Pancreas (tissue), 10 donors: ENCODE data around the gene B4GALT6. TPM values are rescaled to one million over a fixed set of nuclear protein-coding genes. Genes with fewer than 3 reads are reported as not detected.

Source experiments
- ATAC-seq, 4 donors: fragments of 200-7000 bp; cut with Tn5 transposase; one replicate each; pipeline versions ENCODE4 v1.8.0 to v1.9.1; 2020; ENCODE audit warnings: mild to moderate bottlenecking in 4 of 4, moderate library complexity in 4 of 4
- DNase-seq, 6 donors: peaks; one replicate each; pipeline ENCODE4 v3.0.0-alpha.2; 2020
- FAIRE-seq: peaks from 2 replicates; lab custom pipeline; 2012; peaks lifted over from hg19 to GRCh38; lab: Jason Lieb, UNC
- H3K27ac ChIP-seq, 4 donors: fragments of 200-600 bp; sonication (generic); 1 replicate in 3 of 4; 2 replicates in 1 of 4; pipeline versions ENCODE4 v1.5.0 to v1.8.0; 2020
- H3K27me3 ChIP-seq, 4 donors: fragments of 200-600 bp; one replicate each; pipeline ENCODE4 v1.8.0; 2021
- H3K36me3 ChIP-seq, 3 donors: fragments of 200-600 bp; sonication (generic) in 1 of 3; one replicate each; pipeline versions ENCODE4 v1.5.0 to v1.8.0; 2020 to 2021
- H3K4me1 ChIP-seq, 3 donors: fragments of 200-600 bp; one replicate each; pipeline ENCODE4 v1.8.0; 2021
- H3K4me3 ChIP-seq, 4 donors: fragments of 200-600 bp; sonication (generic) in 2 of 4; one replicate each; pipeline versions ENCODE4 v1.5.0 to v1.8.0; 2020 to 2021
- H3K9me3 ChIP-seq, 4 donors: fragments of 200-600 bp; one replicate each; pipeline ENCODE4 v1.8.0; 2021
- CTCF ChIP-seq, 4 donors: fragments of 200-600 bp; sonication (generic) in 3 of 4; IDR thresholded peaks; one replicate each; pipeline versions ENCODE4 v1.5.0 to v1.8.0; 2021; ENCODE audit warnings: antibody characterized with exemption in 4 of 4
- WGBS, 2 donors: extraction: QIAGEN DNeasy Blood & Tissue Kit; methylation state at CpG; one replicate each; pipeline ENCODE4 v1.1.7; 2013; 5-methylcytosine and 5-hydroxymethylcytosine counted together
- intact Hi-C, 3 donors: fragments of 100-400 bp; cut with DNase I; formaldehyde crosslinking; loops; one replicate each; pipeline versions ENCODE4 v1.11.1 to v1.14.2; 2022
- polyA plus RNA-seq, 2 donors: library from polyadenylated mRNA; stranded (reverse); fragments of 200-250 nt; gene quantifications; one replicate each; pipeline ENCODE4 v1.2.3, GENCODE V29; 2013
- total RNA-seq, 6 donors: library from RNA; stranded (reverse); fragmentation: NEBNext Ultra II Directional in 4 of 6; extraction: Animal tissue kit (Norgen Biotek cat#: 25700) in 4 of 6; gene quantifications; one replicate each; pipeline versions ENCODE4 v1.2.1 to v1.2.4, GENCODE V29; 2021 to 2023
- donor health status: healthy with polysubstance abuse.
- donor health status: DM: no; HTN: no; CAD: no; lungs with moderate emphysema.
- donor health status: DM: no; HTN: no; CAD: no.
- donor health status: control.
- donor health status: control.
- donor health status: Bipolar disorder and iron deficiency.
- donor health status: DM: yes; HTN: yes; CAD: no.
- donor health status: DM: no; HTN: no; CAD: no.
- donor health status: DM: no; HTN: no; CAD: no.
- donor health status: DM: yes; HTN: yes; CAD: no.

The B4GALT6 gene
- total and polyA plus RNA-seq, 8 donors, result 0.79 to 4.6 (median 2.8) TPM

- Histone ChIP-seq H3K27ac (no peak overlapping the region), H3K4me3 (no peak overlapping the region), H3K4me1 (no peaks in the 10 kb centered on the region), H3K9me3 (no peaks in the 10 kb centered on the region), H3K36me3 (no peaks in the 10 kb centered on the region), H3K27me3 (no peaks in the 10 kb centered on the region)
- ATAC-seq (no peak), DNase-seq (no peak), FAIRE-seq (no peak)
- intact Hi-C loops, result no loop called here
- 55 to 65% methylated on average over 5 of the region's 5 CpGs for WGBS, 2 donors
- no peak for TF ChIP-seq CTCF (IDR thresholded peaks at IDR 0.05)
Measured at GRCh38 chr18:31617031-31617717, 67.2 kb downstream of the B4GALT6 start.

- 83 to 91% methylated on average over 4 of the region's 4 CpGs for WGBS, 2 donors
- intact Hi-C loops, result no loop called here
- H3K36me3 ChIP-seq, result no peaks in the 10 kb centered on the region
- no peaks in the 10 kb centered on the region for H3K9me3 ChIP-seq
- H3K4me1 ChIP-seq, result no peaks in the 10 kb centered on the region
- H3K4me3 ChIP-seq, result no peak overlapping the region
- H3K27ac ChIP-seq, result no peak overlapping the region
- no peaks in the 10 kb centered on the region for H3K27me3 ChIP-seq
- no peak for TF ChIP-seq CTCF (IDR thresholded peaks at IDR 0.05)
- FAIRE-seq (no peak), ATAC-seq (no peak), DNase-seq (no peak)
Measured at GRCh38 chr18:31616586-31616985, 67.8 kb downstream of the B4GALT6 start.

GRCh38 chr18:31614044-31614443, 70.3 kb downstream of the B4GALT6 start:
- H3K27ac ChIP-seq, result no peak overlapping the region
- no peak overlapping the region for H3K4me3 ChIP-seq
- no peak for TF ChIP-seq CTCF (IDR thresholded peaks at IDR 0.05)
- H3K27me3 ChIP-seq, result no peaks in the 10 kb centered on the region
- WGBS, 2 donors, result 71 to 72% methylated on average over 2 of the region's 2 CpGs
- intact Hi-C loops, result no loop called here
- no peak for DNase-seq
- no peak for FAIRE-seq
- no peaks in the 10 kb centered on the region for H3K4me1 ChIP-seq
- ATAC-seq, result no peak
- H3K36me3 ChIP-seq, result no peaks in the 10 kb centered on the region
- H3K9me3 ChIP-seq, result no peaks in the 10 kb centered on the region

GRCh38 chr18:31612124-31612523, 72.3 kb downstream of the B4GALT6 start:
- Histone ChIP-seq H3K4me3 (no peak overlapping the region), H3K27me3 (no peaks in the 10 kb centered on the region), H3K4me1 (no peaks in the 10 kb centered on the region), H3K27ac (no peak overlapping the region), H3K9me3 (no peaks in the 10 kb centered on the region), H3K36me3 (no peaks in the 10 kb centered on the region)
- TF ChIP-seq CTCF (IDR thresholded peaks at IDR 0.05), result no peak
- FAIRE-seq, result no peak
- 62 to 76% methylated on average over 6 of the region's 6 CpGs for WGBS, 2 donors
- no peak for DNase-seq
- no peak for ATAC-seq
- intact Hi-C loops, result no loop called here

GRCh38 chr18:31611511-31611910, 72.9 kb downstream of the B4GALT6 start:
- WGBS, 2 donors, result 81 to 83% methylated on average over 5 of the region's 5 CpGs

More at GRCh38 chr18:31611511-31611910, 72.9 kb downstream of the B4GALT6 start:
- ATAC-seq (no peak), DNase-seq (no peak), FAIRE-seq (no peak)
- intact Hi-C loops, result no loop called here
- no peak for TF ChIP-seq CTCF (IDR thresholded peaks at IDR 0.05)
- Histone ChIP-seq H3K27me3 (no peaks in the 10 kb centered on the region), H3K4me3 (no peak overlapping the region), H3K27ac (no peak overlapping the region), H3K9me3 (no peaks in the 10 kb centered on the region), H3K4me1 (peaks cover 0 to 5% (median 0%) of the 10 kb centered on the region in 3 donors), H3K36me3 (no peaks in the 10 kb centered on the region)
